NCI-H1092 treated with DMSO at 0.1 percent for 48 hours (cell line): ENCODE data around the gene KRT17.

Source experiments
- DNase-seq: peaks from one replicate; lab custom pipeline; 2025; lab: John Stamatoyannopoulos, UW

The KRT17 gene

DNA sequence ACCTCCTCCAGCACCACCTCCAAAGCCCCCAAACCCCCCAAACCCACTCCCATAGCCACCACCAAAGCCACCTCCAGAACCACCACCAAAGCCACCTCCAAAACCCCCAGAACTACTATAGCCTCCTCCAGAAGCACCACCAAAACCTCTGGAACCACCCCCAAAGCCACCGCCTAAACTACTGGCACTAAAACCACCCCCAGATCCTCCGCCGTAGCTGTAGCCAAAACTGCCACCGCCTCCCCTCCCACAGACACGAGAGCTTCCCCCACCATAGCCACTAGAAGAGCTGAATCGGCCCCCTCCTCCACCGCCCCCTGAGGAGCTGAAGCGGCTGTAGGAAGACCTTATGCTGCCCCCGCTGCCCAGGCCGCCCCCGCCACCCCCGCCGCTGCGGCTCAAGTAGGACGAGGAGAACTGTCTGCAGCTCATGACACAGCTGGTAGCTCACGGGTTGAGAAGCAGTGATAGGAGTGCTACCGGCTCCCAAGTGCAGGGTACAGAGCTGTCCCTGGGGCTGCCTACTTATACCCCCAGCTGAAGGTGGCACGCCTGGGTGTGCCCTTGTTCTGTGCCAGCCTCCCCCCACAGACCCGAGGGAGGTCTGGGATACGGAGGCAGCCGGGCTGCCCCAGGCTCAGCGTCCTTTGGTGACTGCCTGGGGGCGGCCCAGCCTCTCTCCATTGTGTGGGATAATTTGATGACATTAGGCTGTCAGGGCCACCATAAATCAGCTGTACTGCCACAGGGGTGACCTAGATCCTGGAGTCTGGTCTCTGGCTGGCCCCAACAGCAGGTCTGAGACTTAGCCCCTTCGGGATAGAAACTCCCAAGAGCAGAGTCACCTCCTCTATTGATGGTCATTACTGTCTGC, 52.6 kb downstream of the KRT17 start, which contains the start of gene KRT9:
TSS of gene KRT9 (minus strand) at position 499 of the 874 bp plus-strand sequence. CDS start at position 432, 67 bp downstream.
- DNase-seq: no peak
